ENCODE data around the gene SMAD3.

GRCh38 chr15:67061811-67062368, 3.5 kb upstream of the SMAD3 start:
- TF ChIP-seq CTCF (IDR thresholded peaks at IDR 0.05 in 2 of 3, conservative IDR thresholded peaks at IDR 0.05 in 1 of 3; ENCODE audit: borderline replicate concordance in 1 of 3, insufficient read depth in 1 of 3, low read depth in 2 of 3, low read length in 2 of 3), result no peak
- TF ChIP-seq REST (IDR thresholded peaks at IDR 0.05; ENCODE audit: low read depth), result no peak
- TF ChIP-seq POLR2A (IDR thresholded peaks at IDR 0.05; ENCODE audit: borderline replicate concordance, extremely low read depth, insufficient read depth, insufficient read length), result no peak
- TF ChIP-seq SP1 (IDR thresholded peaks at IDR 0.05; ENCODE audit: low read depth), result no peak
- TF ChIP-seq RAD21 (IDR thresholded peaks at IDR 0.05; ENCODE audit: low read depth), result no peak
- no peak for TF ChIP-seq POLR2AphosphoS5 (IDR thresholded peaks at IDR 0.05; ENCODE audit: low read depth, low read length)
- TF ChIP-seq SRF (IDR thresholded peaks at IDR 0.05; ENCODE audit: low read depth), result no peak
- TF ChIP-seq ELF1 (IDR thresholded peaks at IDR 0.05; ENCODE audit: borderline replicate concordance, low read depth), result no peak
